CD4-positive, alpha-beta T cell treated with Interleukin-15 for 4 hours (primary cell): ENCODE results near the gene KAT2B.

Experiments
- DNase-seq: peaks from one replicate; pipeline ENCODE4 v3.0.0-alpha.2; 2020; ENCODE audit warnings: low spot score

KAT2B gene

DNA sequence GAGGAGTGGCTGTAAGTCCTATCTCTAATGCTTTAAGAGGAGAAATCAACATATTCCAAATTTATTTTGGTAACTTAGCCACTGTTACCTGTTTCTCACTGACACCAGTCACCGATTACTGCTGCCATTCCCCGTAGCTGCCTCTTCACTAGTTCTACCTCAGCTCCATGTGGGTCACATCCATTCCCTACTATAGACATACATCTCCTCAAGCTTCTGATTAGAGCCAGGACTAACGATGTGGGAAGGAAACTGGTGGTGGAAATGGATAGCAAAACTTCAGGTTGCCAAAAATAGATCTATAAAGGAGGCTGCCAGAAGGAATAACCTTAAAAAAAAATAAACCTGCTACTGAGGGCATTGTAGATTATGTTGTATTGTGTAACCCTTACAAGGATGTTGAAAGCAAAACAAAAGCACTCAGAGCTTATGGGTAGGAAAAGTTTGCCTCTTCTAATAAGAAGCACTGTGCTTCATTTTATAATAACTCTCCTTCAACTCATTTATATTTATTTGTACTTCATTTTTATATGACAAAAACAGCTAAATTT, 56.0 kb downstream of the KAT2B start:
- no peak for DNase-seq

DNA sequence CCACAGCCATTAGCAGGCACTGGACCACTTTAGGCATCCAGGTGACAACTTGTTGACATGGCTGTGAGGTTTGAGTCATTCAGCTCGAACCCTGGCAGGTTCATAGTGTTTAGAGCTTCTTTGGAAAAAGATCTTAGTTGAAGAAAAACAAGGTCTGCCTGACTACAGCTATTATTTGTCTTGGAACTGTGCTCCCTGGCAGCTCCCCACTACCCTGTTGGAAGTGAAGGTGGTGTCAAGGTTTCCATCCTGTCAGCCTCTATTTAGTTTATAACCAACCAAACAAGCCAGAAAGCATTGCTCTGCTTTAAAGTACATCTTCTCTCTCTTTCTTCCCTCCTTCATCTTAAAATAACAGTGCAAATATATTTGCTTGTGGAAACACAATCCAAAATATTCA, 56.8 kb downstream of the KAT2B start:
- DNase-seq, result no peak

DNA sequence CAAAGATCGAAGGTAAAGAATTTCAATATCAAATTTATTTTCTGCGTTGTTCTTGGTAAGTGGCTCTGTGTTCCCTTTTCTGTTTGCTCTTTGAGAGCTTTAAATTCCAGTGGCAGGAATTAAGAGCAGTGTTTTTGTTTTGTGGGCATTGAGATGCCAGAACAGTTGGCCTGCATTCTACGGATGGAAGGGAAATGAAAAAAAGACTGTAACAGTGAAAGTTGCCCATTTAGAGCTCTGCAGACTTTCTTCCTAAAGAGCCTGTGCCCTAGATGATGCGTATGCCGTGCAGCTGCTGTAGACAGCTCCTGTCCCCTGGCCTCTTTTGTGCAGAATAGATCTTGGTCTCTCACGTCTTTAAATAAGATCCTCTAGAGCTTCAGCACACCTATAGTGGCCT, 58.8 kb downstream of the KAT2B start:
- DNase-seq, result no peak

DNA sequence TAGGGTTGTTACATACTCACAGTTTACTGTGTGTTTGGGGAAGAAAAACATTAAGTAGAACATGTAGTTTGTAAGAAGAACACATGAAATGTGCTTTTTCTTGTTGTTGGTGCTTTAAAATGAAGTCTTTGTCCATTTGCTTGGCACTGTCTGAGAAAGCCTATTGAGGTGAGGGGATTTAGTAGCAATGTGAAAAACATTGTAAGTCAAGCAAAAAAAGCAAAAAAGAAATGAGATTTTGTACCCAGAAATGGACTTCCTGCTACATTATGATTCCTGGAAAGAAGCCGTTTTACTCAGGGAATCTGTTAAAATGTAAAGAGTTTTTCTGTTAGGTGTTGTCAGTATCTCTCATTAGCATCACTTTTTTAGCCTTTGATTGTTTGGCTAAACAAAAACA, 59.9 kb downstream of the KAT2B start:
- peak; percentile 47 for DNase-seq

DNA sequence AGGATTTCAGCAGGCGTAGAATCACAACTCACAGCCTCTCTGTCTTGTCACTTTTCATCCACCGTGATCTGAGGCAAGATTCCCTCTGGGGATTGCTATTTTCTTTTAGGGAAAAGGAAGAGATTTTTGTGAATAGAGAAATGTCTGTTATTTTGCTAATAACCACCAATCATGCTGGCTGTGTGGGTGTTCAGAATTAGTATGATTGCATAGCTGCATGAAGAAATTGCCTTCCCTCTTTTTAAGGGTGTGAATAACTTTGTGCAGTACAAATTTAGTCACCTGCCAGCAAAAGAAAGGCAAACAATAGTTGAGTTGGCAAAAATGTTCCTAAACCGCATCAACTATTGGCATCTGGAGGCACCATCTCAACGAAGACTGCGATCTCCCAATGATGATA, 60.8 kb downstream of the KAT2B start:
- no peak for DNase-seq

DNA sequence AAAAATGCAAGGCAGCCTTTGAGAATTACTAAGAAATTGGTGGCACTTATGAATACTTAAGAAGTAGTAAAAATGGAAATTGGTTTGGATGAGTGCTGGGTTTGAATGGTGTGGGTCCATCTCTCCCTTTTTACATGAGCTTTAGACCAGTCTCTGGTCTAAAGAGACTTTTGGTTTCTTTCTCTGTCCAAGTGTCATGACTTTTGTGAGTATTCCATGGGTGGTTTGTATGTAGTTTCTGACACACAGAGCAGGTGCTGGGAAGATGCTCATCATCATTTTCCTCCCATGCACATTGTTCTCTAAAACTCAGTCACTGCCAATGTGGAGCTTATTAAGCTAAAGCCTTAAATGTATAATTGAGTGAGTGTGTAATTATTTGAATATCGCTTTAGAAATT, 63.5 kb downstream of the KAT2B start:
- no peak for DNase-seq

DNA sequence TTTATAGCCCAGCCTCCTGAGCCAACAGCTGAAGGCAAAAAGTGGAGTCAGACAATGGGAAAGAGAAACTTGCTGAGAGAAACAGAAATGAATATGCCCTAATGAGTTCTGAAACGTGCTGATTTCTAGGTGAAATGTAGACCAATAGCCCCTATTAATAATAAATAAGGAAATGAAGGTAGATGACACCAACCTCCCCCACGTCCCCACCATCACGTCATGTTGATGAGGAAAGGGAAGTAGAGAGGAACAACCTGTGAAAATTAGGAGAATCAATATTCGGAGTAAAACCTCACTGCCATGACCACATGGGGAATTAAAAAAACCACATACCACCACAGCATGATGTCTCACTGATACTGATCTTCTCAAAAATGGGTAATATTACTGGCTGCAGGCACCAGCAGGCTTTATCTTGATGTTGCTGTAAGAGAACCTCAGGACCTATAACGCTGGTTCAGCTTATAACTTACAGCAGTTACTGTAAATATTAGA, 64.0 kb downstream of the KAT2B start:
- peak; percentile 84 for DNase-seq

DNA sequence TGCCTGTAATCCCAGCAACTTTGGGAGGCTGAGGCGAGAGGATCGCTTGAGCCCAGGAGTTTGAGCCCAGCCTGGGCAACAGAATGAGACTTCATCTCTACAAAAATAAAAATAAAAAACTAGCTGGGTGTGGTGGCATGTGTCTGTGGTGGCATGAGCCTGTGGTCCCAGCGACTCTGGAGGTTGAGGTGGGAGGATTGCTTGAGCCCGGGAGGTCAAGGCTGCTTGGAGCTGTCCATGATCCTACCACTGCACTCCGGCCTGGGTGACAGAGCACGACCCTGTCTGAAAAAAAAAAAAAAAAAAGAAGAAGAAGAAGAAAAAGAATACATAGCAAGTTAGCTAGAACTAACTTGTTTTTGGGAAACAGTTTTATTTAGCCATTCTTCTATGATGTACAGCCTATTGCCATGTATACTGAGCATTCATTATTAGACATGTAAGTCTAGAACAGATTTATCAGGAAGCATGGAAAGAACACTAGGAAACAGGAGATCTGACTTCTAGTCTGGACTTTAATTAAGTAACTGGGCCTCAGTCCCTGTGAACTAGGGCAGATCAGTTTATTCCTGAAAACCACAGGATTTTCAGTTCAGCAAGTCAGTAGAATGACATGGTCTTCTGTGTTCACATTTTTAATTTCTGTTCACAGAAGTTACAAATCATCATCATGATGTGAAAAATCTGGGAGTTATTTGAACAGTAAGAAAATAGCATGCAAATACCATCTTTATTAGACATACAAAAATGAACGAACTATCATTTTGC, 65.5 kb downstream of the KAT2B start:
- no peak for DNase-seq

DNA sequence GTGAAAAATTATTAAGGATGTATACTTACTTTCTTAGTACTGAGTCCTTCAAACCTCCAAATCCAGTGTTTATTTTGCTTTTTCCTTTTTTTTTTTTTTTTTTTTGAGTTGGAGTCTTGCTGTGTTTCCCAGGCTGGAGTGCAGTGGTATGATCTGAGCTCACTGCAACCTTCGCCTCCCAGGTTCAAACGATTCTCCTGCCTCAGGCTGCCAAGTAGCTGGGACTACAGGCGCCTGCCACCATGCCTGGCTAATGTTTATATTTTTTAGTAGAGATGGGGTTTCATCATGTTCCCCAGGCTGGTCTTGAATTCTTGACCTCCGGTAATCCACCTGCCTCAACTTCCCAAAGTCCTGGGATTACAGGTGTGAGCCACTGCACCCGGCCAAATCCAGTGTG, 67.5 kb downstream of the KAT2B start:
- DNase-seq, result no peak

DNA sequence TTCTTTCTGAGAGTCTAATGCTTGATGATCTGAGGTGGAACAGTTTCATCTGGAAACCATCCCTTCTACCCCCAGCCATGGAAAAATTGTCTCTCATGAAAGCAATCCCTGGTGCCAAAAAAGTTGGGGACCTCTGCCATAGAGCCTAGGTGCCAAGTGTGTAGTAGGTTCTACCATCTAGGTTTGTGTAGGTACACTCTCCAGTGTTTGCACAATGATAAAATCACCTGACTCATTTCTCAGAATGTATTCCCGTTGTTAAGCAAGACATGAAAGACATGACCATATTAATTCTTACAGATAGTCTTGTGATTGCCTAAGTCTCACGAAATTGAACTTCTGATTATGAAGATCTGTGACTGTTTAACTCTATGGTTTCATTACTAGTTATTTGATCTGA, 68.6 kb downstream of the KAT2B start:
- no peak for DNase-seq

DNA sequence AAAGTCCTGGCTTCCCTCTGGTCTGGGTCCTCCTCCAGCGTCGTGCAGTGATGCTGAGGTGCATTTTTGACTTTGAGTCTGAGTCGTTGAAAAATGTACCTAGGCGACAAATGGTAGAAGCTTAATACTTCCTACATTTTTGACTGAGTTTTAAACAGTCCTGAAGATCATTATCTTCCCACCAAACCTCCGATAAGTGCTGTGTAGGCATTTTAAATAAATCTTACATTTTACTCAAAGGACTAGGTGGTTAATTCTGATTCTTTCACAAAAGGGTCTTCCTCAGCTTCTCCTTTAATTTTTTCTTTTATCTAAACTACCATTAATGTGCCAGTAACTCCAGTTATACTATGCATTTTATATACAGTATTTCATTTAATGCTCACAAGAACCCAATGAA, 70.6 kb downstream of the KAT2B start:
- no peak for DNase-seq

DNA sequence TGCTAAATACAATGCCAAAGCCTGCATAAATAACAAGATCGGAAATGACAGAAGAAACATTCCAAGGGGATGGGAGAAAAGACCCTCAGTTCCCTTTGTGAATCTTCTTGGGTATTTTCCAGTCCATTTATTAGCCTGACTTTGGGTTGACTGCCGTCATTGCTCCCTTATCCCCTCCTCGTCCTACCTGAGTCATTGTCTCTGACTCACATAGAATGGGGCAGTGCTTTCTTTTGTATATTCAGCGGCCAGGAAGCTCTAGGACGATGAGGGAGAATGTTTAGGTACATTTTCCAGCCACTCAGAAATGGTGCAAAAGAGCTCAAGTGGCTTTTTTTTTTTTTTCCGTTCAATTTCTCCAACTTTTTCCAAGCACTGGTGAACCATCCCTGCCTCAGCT, 71.6 kb downstream of the KAT2B start:
- DNase-seq, result no peak

DNA sequence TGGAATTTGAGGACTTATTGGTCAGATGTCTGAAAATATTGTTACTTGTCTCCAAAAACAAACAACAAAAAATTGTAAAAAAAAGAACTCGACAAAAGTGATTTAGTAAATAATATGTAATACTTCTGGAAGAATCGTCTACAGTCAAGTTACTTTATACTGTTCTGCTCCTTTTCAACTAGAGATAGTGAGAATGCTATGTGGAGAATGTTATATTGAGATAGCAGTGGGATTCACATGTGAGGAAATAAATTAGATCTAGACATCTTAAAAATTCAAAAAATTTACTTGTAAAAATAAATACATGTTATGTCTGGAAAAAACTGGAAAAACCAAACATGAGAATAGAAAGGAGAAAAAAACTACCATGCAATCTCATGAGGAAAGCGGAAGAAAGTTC, 80.8 kb downstream of the KAT2B start:
- no peak for DNase-seq

DNA sequence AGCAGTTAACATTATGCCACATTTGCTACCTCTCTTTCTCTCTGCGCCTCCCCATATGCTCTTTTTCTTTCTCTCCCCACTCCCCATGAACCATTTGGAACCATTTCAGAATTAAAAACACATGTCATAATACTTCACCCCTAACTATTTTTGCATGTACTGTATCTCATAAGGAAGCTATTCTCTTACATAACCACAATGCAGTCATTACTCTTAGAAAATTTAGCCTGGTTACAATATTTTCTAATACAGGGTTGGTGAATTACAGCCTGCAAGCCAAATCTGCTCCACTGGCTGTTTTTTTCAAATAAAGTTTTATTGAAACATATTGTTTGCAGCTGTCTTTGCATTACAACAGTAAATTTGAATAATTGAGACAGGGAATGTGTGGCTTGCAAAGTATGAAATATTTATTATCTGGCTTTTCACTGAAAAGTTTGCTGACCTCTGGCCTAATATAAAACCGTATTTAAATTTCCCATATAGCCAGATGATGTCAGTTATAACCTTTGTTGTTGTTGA, 82.9 kb downstream of the KAT2B start:
- DNase-seq, result no peak

DNA sequence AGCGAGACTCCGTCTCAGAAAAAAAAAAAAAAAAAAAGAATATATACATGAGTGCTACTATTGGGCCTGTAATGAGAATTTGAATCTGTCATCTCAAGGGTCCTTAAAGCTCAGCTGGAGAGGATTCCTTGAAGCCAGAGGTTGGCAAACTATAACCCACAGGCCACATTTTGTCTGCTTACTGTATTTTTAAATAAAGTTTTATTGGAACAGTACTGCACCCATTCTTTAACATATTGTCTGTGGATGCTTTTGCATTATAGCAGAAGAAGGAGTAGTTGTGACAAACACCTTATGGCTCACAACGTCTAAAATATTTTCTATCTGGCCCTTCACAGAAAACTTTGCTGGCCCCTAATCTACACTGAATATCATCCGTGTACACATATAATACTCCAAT, 85.0 kb downstream of the KAT2B start:
- no peak for DNase-seq

DNA sequence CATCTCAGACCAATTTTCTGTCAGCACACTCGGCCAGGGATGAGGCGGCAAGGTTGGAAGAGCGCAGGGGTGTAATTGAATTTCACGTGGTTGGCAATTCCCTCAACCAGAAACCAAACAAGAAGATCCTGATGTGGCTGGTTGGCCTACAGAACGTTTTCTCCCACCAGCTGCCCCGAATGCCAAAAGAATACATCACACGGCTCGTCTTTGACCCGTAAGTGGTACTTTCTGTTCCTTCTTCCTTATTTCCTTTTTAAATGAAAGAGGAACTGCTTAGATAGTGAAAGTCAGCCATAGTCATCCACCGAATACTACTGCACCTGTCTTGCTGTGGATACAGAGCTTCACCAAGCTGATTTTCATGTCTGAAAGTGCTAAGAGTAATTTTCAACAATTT, 85.7 kb downstream of the KAT2B start:
- no peak for DNase-seq

DNA sequence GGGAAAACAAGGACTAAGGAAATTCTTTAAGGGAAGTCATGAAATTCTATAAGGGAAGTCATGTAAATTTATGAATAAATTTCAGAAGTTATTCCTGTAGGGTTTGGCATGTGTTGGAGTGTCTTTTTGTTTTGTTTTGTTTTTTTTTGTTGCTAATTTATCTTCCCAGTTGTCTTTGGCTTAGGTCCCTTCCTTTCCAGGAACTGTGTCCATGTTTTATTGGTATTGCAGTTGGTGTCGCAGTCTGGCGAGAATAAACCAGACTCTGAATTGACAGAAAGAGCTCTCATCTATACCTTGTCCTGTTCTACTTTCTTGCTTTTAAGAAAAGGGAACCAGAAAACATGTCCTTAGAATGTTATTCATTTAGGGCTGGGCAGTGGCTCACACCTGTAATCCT, 88.1 kb downstream of the KAT2B start:
- no peak for DNase-seq

DNA sequence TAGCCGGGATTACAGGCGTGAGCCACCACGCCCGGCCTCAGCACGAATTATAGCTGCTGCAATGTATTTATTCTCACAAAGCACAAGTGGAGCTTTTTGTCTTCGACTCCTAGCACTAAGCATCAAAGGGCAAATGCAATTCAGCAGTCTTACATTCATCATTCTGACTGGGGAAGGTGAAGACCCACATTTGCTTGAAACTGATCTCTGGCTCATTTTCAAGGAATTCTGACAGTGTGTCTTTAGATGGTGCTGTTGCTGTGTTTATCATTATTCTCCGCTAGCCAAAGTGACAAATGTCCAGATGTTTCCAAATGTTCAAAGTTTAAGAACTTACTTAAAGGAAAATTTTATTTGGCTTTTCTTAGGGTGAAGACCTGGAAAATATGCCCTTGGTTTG, 89.9 kb downstream of the KAT2B start:
- no peak for DNase-seq

DNA sequence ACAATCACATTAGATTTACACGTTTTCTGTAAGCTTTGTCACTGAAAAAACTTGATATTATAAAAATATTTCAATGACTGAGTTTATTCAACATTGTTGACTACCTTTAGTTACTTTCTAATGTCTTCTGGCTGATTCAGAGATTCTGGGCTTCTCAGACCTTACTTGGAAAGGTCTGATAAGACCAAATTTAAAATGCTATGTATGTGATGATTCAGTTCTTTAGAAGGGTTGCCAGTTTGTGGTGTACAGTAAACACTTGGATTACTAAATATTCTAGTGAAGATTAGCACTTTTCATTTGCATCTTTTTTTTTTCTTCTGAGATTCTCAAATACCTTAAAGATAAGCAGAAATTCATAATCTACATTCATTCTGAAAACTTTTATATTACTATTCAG, 96.0 kb downstream of the KAT2B start:
- no peak for DNase-seq

DNA sequence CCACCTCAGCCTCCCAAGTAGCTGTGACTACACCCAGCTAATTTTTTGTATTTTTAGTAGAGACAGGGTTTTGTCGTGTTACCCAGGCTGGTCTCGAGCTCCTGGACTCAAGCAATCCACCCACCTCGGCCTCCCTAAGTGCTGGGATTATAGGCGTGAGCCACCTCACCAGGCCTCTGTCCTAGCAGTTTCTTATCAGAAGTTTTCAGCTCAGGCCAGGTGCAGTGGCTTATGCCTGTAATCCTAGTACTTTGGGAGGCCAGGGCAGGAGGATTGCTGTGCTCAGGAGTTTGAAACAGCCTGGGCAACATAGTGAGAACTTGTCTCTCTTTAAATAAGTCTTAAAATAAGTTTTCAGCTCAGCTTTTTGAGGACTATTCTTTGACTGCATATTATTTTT, 97.4 kb downstream of the KAT2B start:
- no peak for DNase-seq

DNA sequence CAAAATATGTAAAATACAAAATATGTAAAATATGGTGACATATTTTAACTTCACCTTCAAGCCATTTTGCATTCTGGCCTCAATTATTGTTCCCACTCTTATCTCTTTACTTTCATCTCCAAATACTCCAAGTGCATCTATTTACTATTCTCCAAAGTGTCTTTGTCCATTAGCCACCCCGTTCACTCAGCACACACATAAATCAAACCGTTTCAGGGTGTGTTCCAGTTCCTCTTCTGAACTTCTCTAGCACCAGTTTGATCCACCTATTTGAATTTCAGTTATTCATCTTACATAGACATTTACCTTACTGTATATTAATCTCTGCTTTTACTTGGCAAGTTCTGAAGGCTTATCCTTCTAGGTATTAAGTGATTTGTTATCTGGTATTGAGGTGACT, 100.6 kb downstream of the KAT2B start:
- no peak for DNase-seq

DNA sequence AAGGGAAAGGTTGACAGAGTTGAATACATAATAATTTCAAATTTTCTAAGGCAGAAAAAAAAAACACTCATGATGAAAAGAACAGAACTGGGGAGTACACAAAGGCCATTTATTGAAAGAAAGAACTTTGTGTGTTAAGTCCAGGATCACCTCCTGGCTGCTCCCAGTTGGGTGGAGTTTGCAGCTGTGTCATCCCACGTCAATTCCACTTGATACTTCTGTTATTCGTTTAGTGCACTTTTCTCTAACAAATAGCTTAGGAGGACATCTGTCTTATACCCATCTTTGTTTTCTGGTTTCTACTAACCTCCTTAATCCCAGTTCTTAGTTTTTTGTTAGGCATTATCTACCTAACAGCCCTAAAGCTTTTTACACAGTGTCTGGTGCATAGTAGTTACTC, 101.1 kb downstream of the KAT2B start:
- no peak for DNase-seq

DNA sequence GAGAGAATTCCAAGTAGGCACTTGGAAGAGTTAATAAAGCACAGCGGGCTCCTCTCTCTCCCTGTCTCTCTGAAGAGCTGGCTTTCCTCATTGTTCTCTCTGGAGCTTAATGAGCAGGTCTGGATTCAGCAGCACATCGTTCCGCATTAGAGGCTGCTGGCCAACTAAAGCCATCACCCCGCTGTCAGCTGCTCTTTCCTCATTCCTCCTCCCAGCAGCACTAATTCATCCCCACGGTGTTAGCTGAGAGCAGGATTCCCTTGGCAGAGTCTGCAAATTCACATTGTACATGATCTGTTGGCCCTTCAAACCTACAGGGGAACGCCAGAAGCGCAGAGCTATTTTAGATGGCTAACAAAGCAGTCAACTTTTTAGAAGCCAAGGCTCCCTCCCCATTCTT, 101.6 kb downstream of the KAT2B start:
- DNase-seq, result no peak

DNA sequence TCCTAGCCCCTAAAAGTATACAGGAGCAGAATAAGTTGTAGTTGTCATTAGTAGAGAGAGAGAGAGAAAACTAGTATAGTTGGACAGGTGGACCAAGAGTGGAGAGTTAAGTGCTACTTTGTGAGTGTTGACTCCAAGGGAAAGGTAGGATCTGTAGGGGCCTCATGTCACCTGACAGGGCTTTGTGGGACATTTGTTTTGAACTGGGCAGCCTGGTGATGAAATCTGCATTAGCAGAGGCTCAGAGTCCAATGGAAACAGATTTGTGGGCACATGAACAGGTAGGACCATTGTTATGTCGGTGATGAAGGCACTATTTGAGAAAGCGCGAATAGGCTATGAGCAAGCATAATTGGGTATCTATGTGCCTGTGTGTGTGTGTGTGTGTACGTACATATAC, 102.3 kb downstream of the KAT2B start:
- DNase-seq, result no peak
